Panc1 (cell line): ENCODE results near the gene CHURC1.

Source experiments
- CTCF ChIP-seq: fragments of 450-650 bp; IDR thresholded peaks from 2 replicates; pipeline ENCODE4 v1.5.1; 2017; ENCODE audit warnings: mild to moderate bottlenecking
- POLR2AphosphoS5 ChIP-seq: IDR thresholded peaks from 2 replicates; pipeline ENCODE4 v1.6.1; 2012; ENCODE audit warnings: mild to moderate bottlenecking, low read depth, low read length, moderate library complexity
- REST ChIP-seq, 2 experiments: IDR thresholded peaks; 2 replicates each; pipeline ENCODE4 v1.6.1; 2011 to 2012; ENCODE audit warnings: low read depth in 2 of 2, control low read depth in 1 of 2, low read length in 1 of 2, mild to moderate bottlenecking in 1 of 2, moderate library complexity in 1 of 2; ENCODE audit not compliant: insufficient read depth in 1 of 2
- SIN3A ChIP-seq: IDR thresholded peaks from 2 replicates; pipeline ENCODE4 v1.6.1; 2012; ENCODE audit warnings: low read depth, mild to moderate bottlenecking, low read length, moderate library complexity, borderline replicate concordance; ENCODE audit not compliant: insufficient read depth

- TF ChIP-seq CTCF (no peak), POLR2AphosphoS5 (no peak), SIN3A (no peak), REST (IDR thresholded peaks at IDR 0.05; ENCODE audit: insufficient read depth in 1 of 2, low read depth in 2 of 2, low read length in 1 of 2) (no peak)
Measured at GRCh38 chr14:64968167-64968566, 53.9 kb downstream of the CHURC1 start.
